Adrenal gland (tissue), 5 donors: ENCODE measurements around the gene ACOT13.

Experiments
- CTCF ChIP-seq, 6 experiments: fragments of 450-650 bp in 4 of 6; fragments of 200-600 bp in 2 of 6; sonication (generic) in 1 of 6; IDR thresholded peaks; 1 replicate in 5 of 6; 2 replicates in 1 of 6; pipeline versions ENCODE4 v1.5.1 to v1.8.0; 2016 to 2021; ENCODE audit warnings: antibody characterized with exemption in 6 of 6, mild to moderate bottlenecking in 2 of 6, moderate library complexity in 1 of 6
- POLR2A ChIP-seq, 2 donors: fragments of 450-650 bp; IDR thresholded peaks; one replicate each; pipeline ENCODE4 v1.6.1; 2017; ENCODE audit warnings: antibody characterized with exemption in 2 of 2, mild to moderate bottlenecking in 2 of 2, moderate library complexity in 1 of 2
- donor health status: DM: no; HTN: no; CAD: no.

GRCh38 chr6:24658573-24659560, 8.0 kb upstream of the ACOT13 start:
- TF ChIP-seq POLR2A (IDR thresholded peaks at IDR 0.05), result no peak
- TF ChIP-seq CTCF (IDR thresholded peaks at IDR 0.05), result no peak
